Cardiac septum (tissue), 1 donor: Measurements from ENCODE around the gene ATAD1. TPM values are rescaled to one million over a fixed set of nuclear protein-coding genes. Genes with fewer than 3 reads are reported as not detected.
"Not testable (repeated sequence)": the region's sequence is repeated elsewhere in the genome, so short reads cannot be mapped to it uniquely, and the experiment has no call there.

Experiments used
- DNase-seq: peaks from one replicate; pipeline ENCODE4 v3.0.0-alpha.2; 2020; ENCODE audit warnings: low spot score
- intact Hi-C: fragments of 100-400 bp; cut with DNase I; formaldehyde crosslinking; loops from one replicate; pipeline ENCODE4 v1.14.0; 2022
- long read RNA-seq: library from polyadenylated mRNA; unstranded; transcript quantifications from one replicate; pipeline ENCODE4 v2.0.0, GENCODE V29; 2021
- total RNA-seq: library from RNA; stranded (reverse); fragmentation: NEBNext Ultra II Directional; extraction: Animal tissue kit (Norgen Biotek cat#: 25700); gene quantifications from one replicate; pipeline ENCODE4 v1.2.1, GENCODE V29; 2021
- donor health status: DM: no; HTN: no; CAD: no.

ATAD1 gene
- 92.0 TPM for total RNA-seq
- long read RNA-seq, full-length matches to known transcripts = 45 of 197 reads
- long read RNA-seq, partial matches to known transcripts = 10 of 197 reads
- long read RNA-seq, other reads (novel, unspliced or antisense) = 142 of 197 reads

DNA sequence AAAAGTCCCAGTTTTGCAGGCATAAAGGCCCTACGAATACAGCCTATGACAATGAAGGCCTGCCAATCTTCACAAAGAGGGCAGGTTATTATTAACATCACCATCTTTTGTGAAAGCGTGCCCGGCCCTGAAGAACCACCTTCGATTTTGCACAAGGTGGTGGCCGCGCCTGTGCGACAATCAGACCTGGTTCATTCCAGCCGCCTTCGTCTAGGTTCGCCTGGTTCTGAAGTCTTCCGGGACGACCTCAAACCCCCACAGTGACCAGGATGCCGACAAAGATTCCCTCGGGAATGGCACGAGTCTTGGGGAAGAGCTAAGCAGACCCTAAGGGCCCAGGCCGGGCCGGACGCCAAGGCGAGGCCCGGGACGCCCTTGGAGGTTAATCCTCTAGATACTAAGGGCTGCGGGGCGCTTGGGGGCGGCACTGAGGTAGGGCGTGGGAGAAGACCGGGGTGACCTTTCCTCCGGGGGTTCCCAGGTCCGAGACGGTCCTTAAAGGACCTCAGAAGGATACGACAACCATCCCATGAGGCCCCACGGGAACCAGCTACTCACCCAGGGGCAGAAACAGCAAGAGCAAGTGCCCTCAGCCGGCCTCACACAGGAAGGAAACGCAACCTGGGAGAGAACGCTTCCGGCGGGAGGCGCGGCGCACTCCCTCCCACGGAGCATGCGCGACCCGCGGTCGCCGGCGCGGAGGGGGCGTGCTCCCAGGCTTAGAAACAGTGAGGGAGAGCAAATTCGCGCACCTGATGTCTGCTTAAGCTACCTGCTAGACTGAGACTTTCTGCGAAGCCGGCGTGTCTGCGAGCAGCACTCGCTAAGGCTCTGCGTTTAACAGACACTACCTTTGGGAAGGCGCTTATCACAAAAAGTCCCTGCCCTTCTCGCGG is at the start of gene ATAD1:
ATAD1 (minus strand) TSS at position 618 of the 896 bp plus-strand sequence. CDS start 3,627 bp downstream, outside the sequence.
- intact Hi-C loops = loop anchor here (5.0 kb wide), 1 partner anchor 44 kb away; the partner anchor contains the start of genes KLLN and PTEN

GRCh38 chr10:87867453-87867852 is 49.4 kb upstream of the ATAD1 start:
- no peak for DNase-seq
- intact Hi-C loops = no loop called here

More for the DNA sequence above, at the start of gene ATAD1:
- peak; percentile 94 for DNase-seq

GRCh38 chr10:87866412-87866974 is 48.5 kb upstream of the ATAD1 start:
- intact Hi-C loops = no loop called here
- DNase-seq = no peak

- intact Hi-C loops = no loop called here
Measured at GRCh38 chr10:87865241-87865881, 47.3 kb upstream of the ATAD1 start.

GRCh38 chr10:87864496-87865059 is 46.6 kb upstream of the ATAD1 start:
- intact Hi-C loops = loop anchor here (5.0 kb wide), 2 partner anchors 47 to 688 kb away; partner anchors contain the start of gene ATAD1
- DNase-seq = no peak

More at GRCh38 chr10:87865241-87865881, 47.3 kb upstream of the ATAD1 start:
- DNase-seq = no peak

DNA sequence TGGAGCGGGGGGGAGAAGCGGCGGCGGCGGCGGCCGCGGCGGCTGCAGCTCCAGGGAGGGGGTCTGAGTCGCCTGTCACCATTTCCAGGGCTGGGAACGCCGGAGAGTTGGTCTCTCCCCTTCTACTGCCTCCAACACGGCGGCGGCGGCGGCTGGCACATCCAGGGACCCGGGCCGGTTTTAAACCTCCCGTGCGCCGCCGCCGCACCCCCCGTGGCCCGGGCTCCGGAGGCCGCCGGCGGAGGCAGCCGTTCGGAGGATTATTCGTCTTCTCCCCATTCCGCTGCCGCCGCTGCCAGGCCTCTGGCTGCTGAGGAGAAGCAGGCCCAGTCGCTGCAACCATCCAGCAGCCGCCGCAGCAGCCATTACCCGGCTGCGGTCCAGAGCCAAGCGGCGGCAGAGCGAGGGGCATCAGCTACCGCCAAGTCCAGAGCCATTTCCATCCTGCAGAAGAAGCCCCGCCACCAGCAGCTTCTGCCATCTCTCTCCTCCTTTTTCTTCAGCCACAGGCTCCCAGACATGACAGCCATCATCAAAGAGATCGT is 46.0 kb upstream of the ATAD1 start:
- intact Hi-C loops = loop anchor here (2.0 to 5.0 kb wide), 3 partner anchors 47 to 688 kb away; partner anchors contain the start of gene ATAD1
- peak; percentile 83 for DNase-seq

- DNase-seq = peak; percentile 96
- intact Hi-C loops = loop anchor here (2.0 to 5.0 kb wide), 3 partner anchors 46 to 689 kb away; partner anchors contain the start of gene ATAD1
Measured at GRCh38 chr10:87863053-87863943, 45.3 kb upstream of the ATAD1 start, which contains the start of the genes KLLN and PTEN. Gene KLLN, minus strand, starts transcription at chr10:87863533. Its CDS starts 1,046 bp downstream, at chr10:87862487. Gene PTEN, plus strand, starts transcription at chr10:87863625. Its CDS starts 845 bp downstream, at chr10:87864470.

DNA sequence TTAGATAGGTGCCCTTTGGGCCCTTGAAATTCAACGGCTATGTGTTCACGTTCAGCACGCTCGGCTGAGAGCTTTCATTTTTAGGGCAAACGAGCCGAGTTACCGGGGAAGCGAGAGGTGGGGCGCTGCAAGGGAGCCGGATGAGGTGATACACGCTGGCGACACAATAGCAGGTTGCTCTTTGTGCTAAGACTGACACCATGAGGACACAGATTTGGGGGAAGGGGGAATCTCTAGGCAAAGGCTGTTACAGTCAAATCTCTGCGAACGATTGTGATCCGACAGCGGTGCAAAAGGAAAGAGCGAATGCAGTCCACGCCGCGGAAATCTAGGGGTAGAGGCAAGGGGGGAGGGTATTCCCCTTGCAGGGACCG is 44.6 kb upstream of the ATAD1 start:
- DNase-seq = no peak
- intact Hi-C loops = loop anchor here (2.0 to 5.0 kb wide), 3 partner anchors 45 to 690 kb away; partner anchors contain the start of gene ATAD1

GRCh38 chr10:87861953-87862678 is 44.1 kb upstream of the ATAD1 start:
- peak; percentile 97 for DNase-seq
- intact Hi-C loops = loop anchor here (2.0 to 5.0 kb wide), 5 partner anchors 45 to 690 kb away; partner anchors contain the start of gene ATAD1

DNA sequence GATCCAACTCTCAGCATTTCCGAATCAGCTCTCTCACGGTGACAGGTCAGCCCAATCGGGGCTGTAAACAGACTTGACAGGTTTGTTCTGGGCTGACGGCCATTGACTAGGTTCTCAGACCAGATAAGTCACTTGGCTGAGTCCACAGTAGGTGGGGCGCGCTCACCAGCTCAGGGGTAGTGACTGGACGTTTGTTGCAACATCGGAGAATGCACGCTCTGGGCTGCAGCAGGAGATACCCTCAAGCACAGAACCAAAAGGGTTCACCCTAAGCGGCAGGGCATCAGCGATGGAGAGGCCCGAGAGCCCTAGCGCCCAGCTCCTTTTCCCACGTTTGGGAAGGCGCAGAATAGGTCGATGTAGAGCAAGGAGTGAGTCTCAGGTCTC is 43.5 kb upstream of the ATAD1 start:
- peak; percentile 85 for DNase-seq
- intact Hi-C loops = loop anchor here (2.0 to 5.0 kb wide), 4 partner anchors 44 to 691 kb away; partner anchors contain the start of gene ATAD1

- intact Hi-C loops = loop anchor here (2.0 to 5.0 kb wide), 4 partner anchors 44 to 691 kb away; partner anchors contain the start of gene ATAD1
- DNase-seq = no peak
Measured at GRCh38 chr10:87860816-87861403, 42.9 kb upstream of the ATAD1 start.

DNA sequence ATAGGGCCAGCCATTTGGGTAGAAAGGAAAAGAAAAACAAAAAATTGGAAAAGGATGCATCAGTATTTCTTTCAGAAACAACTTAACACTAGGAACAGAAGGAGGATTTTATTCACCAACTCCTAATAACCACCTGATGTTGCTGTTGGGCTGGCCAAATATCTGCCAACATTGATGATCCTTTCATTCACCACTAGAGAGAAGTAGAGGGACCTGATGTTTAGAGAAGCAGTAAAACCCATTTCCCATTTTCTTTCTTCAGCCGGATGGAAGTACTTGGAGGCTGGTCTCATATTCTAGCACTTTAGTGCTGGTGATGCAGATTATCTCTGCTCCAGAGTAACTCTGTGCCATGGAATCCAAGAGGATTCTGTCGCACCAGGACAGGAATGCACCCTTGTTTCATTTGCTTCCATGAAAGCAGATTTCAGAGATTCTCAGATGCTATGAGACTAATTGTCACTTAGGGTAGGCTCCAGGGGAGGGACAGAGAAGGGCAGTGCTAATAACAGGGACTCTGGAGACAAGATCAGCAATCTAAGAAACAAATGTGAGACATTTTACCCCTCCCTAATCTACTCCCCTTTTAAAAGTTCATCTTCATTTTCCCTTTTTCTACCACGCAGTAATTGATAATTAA is 42.2 kb upstream of the ATAD1 start:
- DNase-seq = no peak
- intact Hi-C loops = loop anchor here (2.0 to 5.0 kb wide), 4 partner anchors 43 to 692 kb away; partner anchors contain the start of gene ATAD1

DNA sequence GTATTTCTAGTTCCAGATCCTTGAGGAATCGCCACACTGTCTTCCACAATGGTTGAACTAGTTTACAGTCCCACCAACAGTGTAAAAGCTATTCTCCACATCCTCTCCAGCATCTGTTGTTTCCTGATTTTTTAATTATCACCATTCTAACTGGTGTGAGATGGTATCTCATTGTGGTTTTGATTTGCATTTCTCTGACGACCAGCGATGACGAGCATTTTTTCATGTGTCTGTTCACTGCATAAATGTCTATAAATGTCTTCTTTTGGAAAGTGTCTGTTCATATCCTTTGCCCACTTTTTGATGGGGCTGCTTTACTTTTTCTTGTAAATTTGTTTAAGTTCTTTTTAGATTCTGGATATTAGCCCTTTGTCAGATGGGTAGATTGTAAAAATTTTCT is 37.6 kb upstream of the ATAD1 start:
- DNase-seq, intact Hi-C loops: not testable (repeated sequence)

GRCh38 chr10:87855247-87855646 is 37.2 kb upstream of the ATAD1 start:
- intact Hi-C loops, DNase-seq: not testable (repeated sequence)

GRCh38 chr10:87852089-87852488 is 34.1 kb upstream of the ATAD1 start:
- intact Hi-C loops = no loop called here
- no peak for DNase-seq

GRCh38 chr10:87850742-87851205 is 32.7 kb upstream of the ATAD1 start:
- no peak for DNase-seq

More at GRCh38 chr10:87850742-87851205, 32.7 kb upstream of the ATAD1 start:
- intact Hi-C loops = no loop called here
